Heart right ventricle (tissue), 16 donors: ENCODE data around the gene CFAP61. TPM values are rescaled to one million over a fixed set of nuclear protein-coding genes. Genes with fewer than 3 reads are reported as not detected.
A peak's percentile ranks its signal among the peaks of the same experiment; 100 is the strongest.

Experiments
- ATAC-seq, 8 donors: fragments of 200-7000 bp; cut with Tn5 transposase; one replicate each; pipeline ENCODE4 v1.9.1; 2020; ENCODE audit warnings: mild to moderate bottlenecking in 8 of 8, moderate library complexity in 8 of 8, moderate number of reproducible peaks in 1 of 8
- DNase-seq, 2 donors: peaks; one replicate each; pipeline ENCODE4 v3.0.0-alpha.2; 2020
- H3K27ac ChIP-seq, 10 donors: fragments of 200-600 bp; sonication (generic) in 2 of 10; one replicate each; pipeline versions ENCODE4 v1.5.0 to v1.8.0; 2020 to 2022; ENCODE audit warnings: mild to moderate bottlenecking in 3 of 10
- H3K27me3 ChIP-seq, 7 donors: fragments of 200-600 bp; one replicate each; pipeline ENCODE4 v1.8.0; 2021 to 2022; ENCODE audit warnings: mild to moderate bottlenecking in 2 of 7
- H3K36me3 ChIP-seq, 9 donors: fragments of 200-600 bp; sonication (generic) in 1 of 9; one replicate each; pipeline versions ENCODE4 v1.5.0 to v1.8.0; 2020 to 2022; ENCODE audit warnings: mild to moderate bottlenecking in 2 of 9
- H3K4me1 ChIP-seq, 9 donors: fragments of 200-600 bp; sonication (generic) in 1 of 9; one replicate each; pipeline versions ENCODE4 v1.5.0 to v1.8.0; 2020 to 2022; ENCODE audit warnings: mild to moderate bottlenecking in 4 of 9
- H3K4me3 ChIP-seq, 10 donors: fragments of 200-600 bp; sonication (generic) in 2 of 10; one replicate each; pipeline versions ENCODE4 v1.5.0 to v1.8.0; 2020 to 2022; ENCODE audit warnings: mild to moderate bottlenecking in 7 of 10, moderate library complexity in 2 of 10
- H3K9me3 ChIP-seq, 11 donors: fragments of 200-600 bp in 10 of 11; sonication (generic) in 2 of 11; one replicate each; pipeline versions ENCODE4 v1.5.0 to v1.8.0; 2013 to 2022; ENCODE audit warnings: mild to moderate bottlenecking in 2 of 11, control low read depth in 1 of 11, moderate library complexity in 1 of 11
- WGBS, 2 donors: extraction: QIAGEN DNeasy Blood & Tissue Kit; methylation state at CpG; one replicate each; pipeline ENCODE4 v1.1.7; 2013; ENCODE audit warnings: inconsistent platforms in 1 of 2; 5-methylcytosine and 5-hydroxymethylcytosine counted together
- intact Hi-C, 10 donors: fragments of 100-400 bp; cut with DNase I; formaldehyde crosslinking; loops; one replicate each; pipeline versions ENCODE4 v1.11.1 to v1.14.2; 2022
- polyA plus RNA-seq, 2 donors: library from polyadenylated mRNA; stranded (reverse); fragments of 200-250 nt; gene quantifications; one replicate each; pipeline ENCODE4 v1.2.3, GENCODE V29; 2013
- total RNA-seq, 10 donors: library from RNA; stranded (reverse); fragmentation: NEBNext Ultra II Directional in 3 of 10; extraction: Animal tissue kit (Norgen Biotek cat#: 25700) in 3 of 10; gene quantifications; one replicate each; pipeline versions ENCODE4 v1.2.1 to v1.2.4, GENCODE V29; 2021 to 2023
- TF ChIP-seq, protein P1 (sequence below), 9 donors: fragments of 200-600 bp; sonication (generic) in 2 of 9; IDR thresholded peaks; one replicate each; pipeline versions ENCODE4 v1.5.0 to v1.8.0; 2021 to 2022; ENCODE audit warnings: antibody characterized with exemption in 9 of 9, mild to moderate bottlenecking in 5 of 9, moderate library complexity in 1 of 9
- donor health status: Arrhythmogenic right ventricular cardiomyopathy.
- donor health status: ischemic (EF 13 %, LVEDD 7.1; RV severe dilation, severe dysfunction).
- donor health status: healthy with polysubstance abuse.
- donor health status: DM: no; HTN: yes; CAD: no.
- donor health status: DM: no; HTN: no; CAD: no.
- donor health status: ischemic (EF 25% LVEDD 6.9; RV normal size, moderate dysfunction).
- donor health status: ischemic (EF 25% LVEDD 5.7; RV mildly dilated, moderate dysfunction).
- donor health status: healthy.
- donor health status: DM: yes; HTN: yes; CAD: no.
- donor health status: Ischemic cardiomyopathy.
- donor health status: ischemic (EF 35%, LVEDD 5.7; RV mildly dilated, moderate dysfunction).
- donor health status: nonischemic (EF 11% LVEDD 7.7; RV severe dilation, severe dysfunction).
- donor health status: DM: yes; HTN: yes; CAD: no.
- donor health status: PGD.
- donor health status: ischemic (EF 29% LVEDD 5.4; RV normal size, mild dysfunction).
- donor health status: nonischemic (EF 23%, LVEDD 6.1; RV moderate dilation, normal function).

Gene CFAP61
- total and polyA plus RNA-seq, 12 donors, result 8.2 to 140 (median 60.6) TPM

DNA sequence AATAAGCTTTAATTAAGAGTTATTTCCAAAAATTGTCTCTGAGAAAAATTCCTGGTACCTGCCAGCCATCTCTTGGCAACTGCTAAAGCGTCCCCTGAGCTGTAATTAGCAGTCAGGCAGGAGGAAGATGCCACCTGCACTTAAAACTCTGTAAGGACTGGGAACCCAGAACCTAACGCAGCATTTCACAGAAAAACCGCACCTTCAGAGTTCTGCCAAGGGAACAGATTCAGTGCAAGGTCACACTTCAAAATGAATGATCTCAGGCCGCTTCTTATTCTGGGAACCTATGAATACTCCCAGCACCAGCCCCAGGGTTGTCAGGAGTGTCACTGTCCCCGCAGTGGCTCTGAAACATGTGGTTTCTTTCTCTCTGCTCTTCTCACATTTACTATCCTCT lies 352.3 kb downstream of the CFAP61 start:
- DNase-seq, result no peak
- Histone ChIP-seq H3K4me1 (peaks cover 0 to 19% (median 8%) of the 10 kb centered on the region in 9 donors), H3K27me3 (no peaks in the 10 kb centered on the region), H3K9me3 (no peaks in the 10 kb centered on the region), H3K36me3 (peaks cover 0 to 59% (median 0%) of the 10 kb centered on the region in 9 donors), H3K4me3 (no peak overlapping the region), H3K27ac (no peak overlapping the region)
- TF ChIP-seq, protein P1, sequence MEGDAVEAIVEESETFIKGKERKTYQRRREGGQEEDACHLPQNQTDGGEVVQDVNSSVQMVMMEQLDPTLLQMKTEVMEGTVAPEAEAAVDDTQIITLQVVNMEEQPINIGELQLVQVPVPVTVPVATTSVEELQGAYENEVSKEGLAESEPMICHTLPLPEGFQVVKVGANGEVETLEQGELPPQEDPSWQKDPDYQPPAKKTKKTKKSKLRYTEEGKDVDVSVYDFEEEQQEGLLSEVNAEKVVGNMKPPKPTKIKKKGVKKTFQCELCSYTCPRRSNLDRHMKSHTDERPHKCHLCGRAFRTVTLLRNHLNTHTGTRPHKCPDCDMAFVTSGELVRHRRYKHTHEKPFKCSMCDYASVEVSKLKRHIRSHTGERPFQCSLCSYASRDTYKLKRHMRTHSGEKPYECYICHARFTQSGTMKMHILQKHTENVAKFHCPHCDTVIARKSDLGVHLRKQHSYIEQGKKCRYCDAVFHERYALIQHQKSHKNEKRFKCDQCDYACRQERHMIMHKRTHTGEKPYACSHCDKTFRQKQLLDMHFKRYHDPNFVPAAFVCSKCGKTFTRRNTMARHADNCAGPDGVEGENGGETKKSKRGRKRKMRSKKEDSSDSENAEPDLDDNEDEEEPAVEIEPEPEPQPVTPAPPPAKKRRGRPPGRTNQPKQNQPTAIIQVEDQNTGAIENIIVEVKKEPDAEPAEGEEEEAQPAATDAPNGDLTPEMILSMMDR (IDR thresholded peaks at IDR 0.05), result no peak
- ATAC-seq, result no peak
- intact Hi-C loops, result no loop called here
- WGBS, 2 donors, result 94 to 96% methylated on average over 5 of the region's 5 CpGs

DNA sequence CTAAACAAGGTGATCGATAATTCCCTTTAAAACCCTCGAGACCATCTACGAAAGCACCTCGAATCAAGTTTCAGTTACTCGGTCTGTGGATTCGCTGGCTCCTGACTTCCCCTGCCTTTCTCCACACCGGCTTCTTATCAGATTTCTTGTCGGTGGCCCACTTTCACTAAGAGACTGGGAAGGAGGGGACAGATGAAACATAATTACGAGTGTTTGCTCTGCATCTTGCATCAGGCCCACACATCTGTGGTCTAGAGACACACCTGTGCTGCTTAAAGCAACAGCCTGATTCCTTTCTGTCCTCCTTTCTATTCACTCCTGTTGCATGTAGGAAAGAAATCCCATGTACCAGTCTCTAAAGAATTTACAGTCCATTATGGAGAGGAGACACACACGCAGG lies 353.3 kb downstream of the CFAP61 start:
- peaks cover 0 to 24% (median 12%) of the 10 kb centered on the region in 9 donors for H3K4me1 ChIP-seq
- TF ChIP-seq, protein P1 (IDR thresholded peaks at IDR 0.05), result no peak
- H3K27ac ChIP-seq, result no peak overlapping the region
- no peaks in the 10 kb centered on the region for H3K27me3 ChIP-seq
- ATAC-seq (no peak), DNase-seq (no peak)
- H3K36me3 ChIP-seq, result peaks cover 0 to 60% (median 0%) of the 10 kb centered on the region in 9 donors
- WGBS, 2 donors, result 88 to 89% methylated on average over 10 of the region's 10 CpGs
- H3K9me3 ChIP-seq, result no peaks in the 10 kb centered on the region
- intact Hi-C loops, result no loop called here
- no peak overlapping the region for H3K4me3 ChIP-seq

DNA sequence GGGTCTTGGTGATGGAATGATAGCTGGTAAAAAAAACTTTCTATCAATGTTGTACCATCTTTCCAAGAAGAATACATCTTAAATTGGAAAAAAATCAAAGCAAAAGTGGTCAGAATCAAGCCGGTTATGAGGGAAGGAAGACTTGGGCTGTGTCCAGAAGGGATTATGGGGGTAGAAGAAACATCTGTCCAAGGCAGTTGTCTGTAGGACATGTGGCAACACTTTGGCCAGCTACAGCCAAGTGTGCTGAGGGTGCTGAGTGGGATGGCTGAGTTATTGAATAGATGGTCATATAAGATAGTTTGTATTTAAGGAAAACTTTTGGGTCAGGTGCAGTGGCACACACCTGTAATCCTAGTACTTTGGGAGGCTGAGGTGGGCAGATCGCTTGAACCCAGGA lies 354.0 kb downstream of the CFAP61 start:
- Histone ChIP-seq H3K9me3 (no peaks in the 10 kb centered on the region), H3K27ac (no peak overlapping the region), H3K4me1 (peaks cover 0 to 31% (median 18%) of the 10 kb centered on the region in 9 donors), H3K36me3 (peaks cover 0 to 62% (median 0%) of the 10 kb centered on the region in 9 donors), H3K4me3 (no peak overlapping the region), H3K27me3 (no peaks in the 10 kb centered on the region)
- intact Hi-C loops, result no loop called here
- ATAC-seq (no peak), DNase-seq (no peak)
- TF ChIP-seq, protein P1 (IDR thresholded peaks at IDR 0.05), result no peak
- 88 to 94% methylated on average over 2 of the region's 2 CpGs for WGBS, 2 donors

DNA sequence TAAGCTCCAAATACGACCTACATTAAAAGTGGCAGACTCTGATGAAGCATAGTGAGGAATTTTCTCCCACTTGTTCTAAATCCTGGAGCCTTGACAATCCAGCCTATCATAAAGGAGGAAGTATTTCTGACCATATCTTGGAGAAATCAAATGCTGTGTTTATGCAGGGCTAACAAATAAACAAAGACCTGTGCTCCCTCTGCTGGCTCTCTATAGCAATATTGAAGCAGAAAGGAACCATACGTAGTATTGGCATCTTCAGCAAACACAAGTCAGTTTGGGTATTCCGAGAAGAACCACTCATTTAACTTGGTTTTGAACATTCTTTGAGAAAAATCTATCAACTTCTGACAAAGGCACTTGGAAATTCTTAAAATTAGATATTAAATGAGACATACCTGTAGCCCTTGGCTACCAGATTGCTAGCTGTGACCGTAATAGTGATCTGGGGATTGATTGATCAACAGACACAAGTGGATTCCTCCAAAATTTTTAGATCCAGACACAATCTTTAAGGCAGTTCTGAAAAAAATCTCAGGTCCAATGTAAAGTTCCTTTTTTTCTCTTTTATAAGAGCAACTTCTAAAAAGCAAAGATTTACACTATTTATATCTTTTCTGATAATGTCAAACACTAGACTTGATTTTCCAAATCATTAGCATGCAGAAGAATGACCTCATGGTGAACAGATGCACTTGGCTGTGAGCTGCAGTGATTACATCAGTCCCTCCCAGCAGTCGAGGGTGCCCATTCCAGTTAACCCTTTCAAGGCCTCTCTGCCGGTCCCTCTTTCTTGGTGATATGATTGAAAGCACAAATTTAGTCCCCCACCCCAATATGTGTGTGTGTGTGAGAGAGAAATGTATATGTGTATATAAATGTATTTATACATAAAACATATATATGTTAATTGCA lies 355.8 kb downstream of the CFAP61 start:
- WGBS, 2 donors, result 58 to 63% methylated on average over 6 of the region's 6 CpGs

More for the DNA sequence above, 355.8 kb downstream of the CFAP61 start:
- H3K36me3 ChIP-seq, result peaks cover 0 to 63% (median 0%) of the 10 kb centered on the region in 9 donors
- no peak overlapping the region for H3K27ac ChIP-seq
- intact Hi-C loops, result no loop called here
- peaks cover 0 to 33% (median 18%) of the 10 kb centered on the region in 9 donors for H3K4me1 ChIP-seq
- ATAC-seq (peak in 3 of 8 donors; percentile 53 to 73 (median 66)), DNase-seq (no peak)
- no peaks in the 10 kb centered on the region for H3K9me3 ChIP-seq
- no peak overlapping the region for H3K4me3 ChIP-seq
- no peaks in the 10 kb centered on the region for H3K27me3 ChIP-seq
- TF ChIP-seq, protein P1 (IDR thresholded peaks at IDR 0.05), result peak in 4 of 9 donors; percentile 9 to 34 (median 21)
